Caco-2 (cell line): Measurements from ENCODE around the gene TCF3. TPM values are rescaled to one million over a fixed set of nuclear protein-coding genes. Genes with fewer than 3 reads are reported as not detected.

Experiments
- BruUV-seq: library from RNA; stranded (reverse); fragments of 400-500 nt; replicated peaks from 2 replicates; lab custom pipeline; 2021; lab: Mats Ljungman, UMichigan
- CTCF ChIA-PET: fragments of 300-600 bp; sonication (Branson Sonifier 250); formaldehyde crosslinking; loops from one replicate; lab custom pipeline; 2022; ENCODE audit warnings: antibody characterized with exemption; lab: Charles Lee
- POLR2A ChIA-PET: fragments of 300-600 bp; sonication (Branson Sonifier 250); formaldehyde crosslinking; loops from one replicate; lab custom pipeline; 2022; ENCODE audit warnings: antibody characterized with exemption; lab: Charles Lee
- DNase-seq, 2 experiments: peaks; one replicate each; pipeline versions ENCODE4 v3.0.0 to v3.0.0-alpha.2; 2020 to 2022
- H3K27me3 ChIP-seq: replicated peaks from 2 replicates; pipeline ENCODE4 v1.6.0; 2011; ENCODE audit warnings: low read length; ENCODE audit not compliant: control insufficient read depth, insufficient read depth
- H3K36me3 ChIP-seq: 2 replicates; pipeline ENCODE4 v1.5.1; 2011; ENCODE audit warnings: low read length; ENCODE audit not compliant: control insufficient read depth, insufficient read depth
- H3K4me1 ChIP-seq: fragments of 250-450 bp; sonication (Bioruptor Pico); 2 replicates; pipeline ENCODE4 v1.5.1; 2020; ENCODE audit warnings: mild to moderate bottlenecking
- H3K4me3 ChIP-seq: 2 replicates; pipeline ENCODE4 v1.5.1; 2011; ENCODE audit warnings: low read depth, mild to moderate bottlenecking, control low read depth, low read length
- H3K9me3 ChIP-seq: fragments of 250-450 bp; sonication (Bioruptor Pico); 2 replicates; pipeline ENCODE4 v1.5.1; 2020; ENCODE audit warnings: mild to moderate bottlenecking, moderate library complexity
- H3K27ac Mint-ChIP-seq: one replicate; pipeline ENCODE4 v1.8.0; 2022; ENCODE audit warnings: mixed read lengths; ENCODE audit not compliant: unreplicated experiment
- H3K27me3 Mint-ChIP-seq: one replicate; pipeline ENCODE4 v1.8.0; 2022; ENCODE audit warnings: mixed read lengths; ENCODE audit not compliant: insufficient read depth, unreplicated experiment
- H3K36me3 Mint-ChIP-seq: one replicate; pipeline ENCODE4 v1.8.0; 2022; ENCODE audit warnings: mild to moderate bottlenecking, mixed read lengths; ENCODE audit not compliant: insufficient read depth, unreplicated experiment
- H3K4me1 Mint-ChIP-seq: one replicate; pipeline ENCODE4 v1.8.0; 2022; ENCODE audit warnings: low read depth, mixed read lengths; ENCODE audit not compliant: unreplicated experiment
- H3K4me3 Mint-ChIP-seq: one replicate; pipeline ENCODE4 v1.8.0; 2022; ENCODE audit warnings: mild to moderate bottlenecking, moderate library complexity, mixed read lengths; ENCODE audit not compliant: unreplicated experiment
- H3K9me3 Mint-ChIP-seq: one replicate; pipeline ENCODE4 v1.8.0; 2022; ENCODE audit warnings: mixed read lengths; ENCODE audit not compliant: unreplicated experiment
- intact Hi-C: fragments of 100-400 bp; cut with micrococcal nuclease; formaldehyde crosslinking; loops from one replicate; pipeline ENCODE4 v1.10.0; 2022; ENCODE audit not compliant: unreplicated experiment
- total RNA-seq: library from RNA; stranded (reverse); gene quantifications from 2 replicates; pipeline ENCODE4 v1.2.3, GENCODE V29; 2022
- TF ChIP-seq, protein P1 (sequence below), 2 experiments: fragments of 200-600 bp in 1 of 2; IDR thresholded peaks; 1 replicate in 1 of 2; 2 replicates in 1 of 2; pipeline versions ENCODE4 v1.5.1 to v1.8.0; 2011 to 2022; ENCODE audit warnings: antibody characterized with exemption in 1 of 2, control low read depth in 1 of 2, inconsistent platforms in 1 of 2, low read depth in 1 of 2, low read length in 1 of 2, mild to moderate bottlenecking in 1 of 2, moderate library complexity in 1 of 2; ENCODE audit not compliant: insufficient read depth in 1 of 2, severe bottlenecking in 1 of 2, unreplicated experiment in 1 of 2

TCF3 gene
- total RNA-seq, 1 experiment from 2014 or later = 147 TPM

DNA sequence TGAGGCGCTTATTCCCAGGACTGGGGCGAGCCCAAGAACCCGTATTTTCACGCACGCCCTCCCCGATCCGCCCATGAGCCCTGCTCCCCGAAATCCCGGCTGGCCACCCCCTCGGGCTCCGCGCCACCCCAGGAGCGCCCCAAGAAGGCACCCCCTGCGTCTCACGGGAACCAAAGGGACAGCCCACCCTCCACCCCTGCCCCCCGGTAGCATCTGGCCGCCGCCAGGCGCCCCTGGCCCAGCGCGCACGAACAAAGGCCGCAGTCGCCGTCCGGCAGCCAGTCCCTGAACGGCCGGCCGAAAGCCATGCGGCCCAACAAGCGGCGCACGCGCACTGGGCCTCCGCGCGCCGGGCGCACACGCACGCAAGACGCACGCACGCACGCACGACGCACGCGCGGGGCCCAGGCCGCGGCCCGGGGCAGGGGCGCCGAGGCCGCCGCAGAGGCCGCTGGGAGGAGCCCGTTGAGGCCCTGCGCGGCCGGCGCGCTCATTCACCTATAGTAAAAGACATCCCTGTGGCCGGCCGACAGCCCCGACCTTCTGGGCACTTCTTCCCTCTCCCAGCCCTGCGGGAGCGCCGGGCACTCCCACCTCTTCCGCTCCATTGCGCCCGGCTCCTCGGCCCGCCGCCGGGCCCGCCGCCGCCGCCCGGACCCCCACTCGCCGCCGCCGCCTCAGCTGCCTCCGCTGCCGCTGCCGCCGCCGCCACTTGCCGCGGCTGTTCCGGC lies 60.2 kb downstream of the TCF3 start:
- H3K4me3 ChIP-seq = peak overlapping the region; percentile 98
- DNase-seq = peak; percentile 83 to 89
- H3K4me1 Mint-ChIP-seq = peaks cover 6% of the 10 kb centered on the region
- BruUV-seq = no TSS peak
- CTCF ChIA-PET = interaction anchor here (0.5 to 1.7 kb wide), 4 partner anchors 46 to 139 kb away, joined by 3 to 14 read pairs (median 4); no protein-coding TSS in a partner anchor
- TF ChIP-seq, protein P1, sequence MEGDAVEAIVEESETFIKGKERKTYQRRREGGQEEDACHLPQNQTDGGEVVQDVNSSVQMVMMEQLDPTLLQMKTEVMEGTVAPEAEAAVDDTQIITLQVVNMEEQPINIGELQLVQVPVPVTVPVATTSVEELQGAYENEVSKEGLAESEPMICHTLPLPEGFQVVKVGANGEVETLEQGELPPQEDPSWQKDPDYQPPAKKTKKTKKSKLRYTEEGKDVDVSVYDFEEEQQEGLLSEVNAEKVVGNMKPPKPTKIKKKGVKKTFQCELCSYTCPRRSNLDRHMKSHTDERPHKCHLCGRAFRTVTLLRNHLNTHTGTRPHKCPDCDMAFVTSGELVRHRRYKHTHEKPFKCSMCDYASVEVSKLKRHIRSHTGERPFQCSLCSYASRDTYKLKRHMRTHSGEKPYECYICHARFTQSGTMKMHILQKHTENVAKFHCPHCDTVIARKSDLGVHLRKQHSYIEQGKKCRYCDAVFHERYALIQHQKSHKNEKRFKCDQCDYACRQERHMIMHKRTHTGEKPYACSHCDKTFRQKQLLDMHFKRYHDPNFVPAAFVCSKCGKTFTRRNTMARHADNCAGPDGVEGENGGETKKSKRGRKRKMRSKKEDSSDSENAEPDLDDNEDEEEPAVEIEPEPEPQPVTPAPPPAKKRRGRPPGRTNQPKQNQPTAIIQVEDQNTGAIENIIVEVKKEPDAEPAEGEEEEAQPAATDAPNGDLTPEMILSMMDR (IDR thresholded peaks at IDR 0.05; ENCODE audit: insufficient read depth in 1 of 2, low read depth in 1 of 2, low read length in 1 of 2, severe bottlenecking in 1 of 2, unreplicated experiment in 1 of 2) = no peak
- intact Hi-C loops = no loop called here
- H3K27me3 Mint-ChIP-seq = no peaks in the 10 kb centered on the region
- no peaks in the 10 kb centered on the region for H3K27me3 ChIP-seq
- H3K36me3 ChIP-seq = no peaks in the 10 kb centered on the region; the same call in 1 of the 2 replicates
- H3K9me3 Mint-ChIP-seq = no peaks in the 10 kb centered on the region
- POLR2A ChIA-PET = interaction anchor here (1.0 to 1.3 kb wide), 2 partner anchors 13 to 61 kb away, joined by 4 to 16 read pairs; partner anchors contain the start of genes TCF3 and UQCR11
- peak overlapping the region; percentile 93 for H3K4me3 Mint-ChIP-seq
- H3K27ac Mint-ChIP-seq = peak overlapping the region; percentile 93
- H3K9me3 ChIP-seq = no peaks in the 10 kb centered on the region
- H3K4me1 ChIP-seq = peaks cover 9% of the 10 kb centered on the region
- H3K36me3 Mint-ChIP-seq = peaks cover 43% of the 10 kb centered on the region

DNA sequence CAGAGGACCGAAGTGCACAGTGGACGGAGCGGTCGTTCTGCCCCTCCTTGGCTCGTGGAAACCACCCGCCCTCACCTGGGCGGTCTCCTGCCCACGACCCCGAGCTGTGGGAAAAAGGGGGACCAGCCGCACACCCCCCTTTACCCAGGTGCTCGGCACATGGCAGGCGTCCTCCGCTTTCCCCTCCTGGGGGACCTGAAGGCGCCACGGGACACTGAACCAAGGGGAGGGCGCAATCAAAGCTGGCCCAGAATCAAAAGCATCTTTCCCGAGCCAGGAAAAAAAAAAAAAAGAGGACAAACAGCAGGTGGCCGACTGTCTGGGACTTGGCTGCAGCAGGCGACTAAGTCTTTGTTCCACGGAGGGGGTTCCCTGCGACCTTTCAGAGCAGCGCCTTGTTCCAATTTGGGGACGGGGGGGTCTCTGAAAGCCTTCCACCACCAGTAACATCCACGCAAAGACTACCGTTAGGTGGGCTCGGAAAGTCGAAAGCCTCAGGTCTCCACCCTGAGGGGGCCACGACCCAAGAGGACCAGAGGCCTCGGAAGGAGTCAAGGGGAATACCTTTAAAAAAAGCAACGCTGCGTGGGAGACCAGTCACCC lies 60.9 kb downstream of the TCF3 start:
- Mint-ChIP-seq H3K27ac (peak overlapping the region; percentile 93), H3K36me3 (peaks cover 43% of the 10 kb centered on the region), H3K4me3 (peak overlapping the region; percentile 93), H3K27me3 (no peaks in the 10 kb centered on the region), H3K4me1 (peaks cover 6% of the 10 kb centered on the region), H3K9me3 (no peaks in the 10 kb centered on the region)
- intact Hi-C loops = loop anchor here (2.0 kb wide), 1 partner anchor 45 kb away; no protein-coding TSS in a partner anchor
- DNase-seq = no peak
- H3K27me3 ChIP-seq = no peaks in the 10 kb centered on the region
- H3K36me3 ChIP-seq = no peaks in the 10 kb centered on the region; the same call in 1 of the 2 replicates
- peak overlapping the region; percentile 98 for H3K4me3 ChIP-seq
- H3K4me1 ChIP-seq = peaks cover 9% of the 10 kb centered on the region
- ChIA-PET POLR2A (no interaction called here), CTCF (interaction anchor here (1.0 to 1.7 kb wide), 2 partner anchors 25 to 45 kb away, joined by 3 to 14 read pairs; no protein-coding TSS in a partner anchor)
- BruUV-seq = TSS peak; percentile 57
- H3K9me3 ChIP-seq = no peaks in the 10 kb centered on the region
- TF ChIP-seq, protein P1 (IDR thresholded peaks at IDR 0.05; ENCODE audit: insufficient read depth in 1 of 2, low read depth in 1 of 2, low read length in 1 of 2, severe bottlenecking in 1 of 2, unreplicated experiment in 1 of 2) = no peak
